OCI-LY3 (cell line): ENCODE results near the gene GPR15LG.
"Not testable (repeated sequence)": the region's sequence is repeated elsewhere in the genome, so short reads cannot be mapped to it uniquely, and the experiment has no call there.

Experiments
- H2AFZ ChIP-seq: fragments of 200-600, 300-600 bp; shearing (Covaris generic); 2 replicates; pipeline ENCODE4 v1.6.0; 2014; ENCODE audit warnings: antibody characterized with exemption, low read depth, low read length
- H3K27ac ChIP-seq: fragments of 200-600, 300-600 bp; sonication (generic); 2 replicates; pipeline ENCODE4 v1.5.1; 2014; ENCODE audit warnings: mild to moderate bottlenecking, low read length, moderate library complexity, mixed read lengths
- H3K27me3 ChIP-seq: fragments of 200-600, 300-600 bp; sonication (generic); 2 replicates; pipeline ENCODE4 v1.6.1; 2014; ENCODE audit warnings: low read depth, low read length, mixed read lengths
- H3K36me3 ChIP-seq: fragments of 200-600, 300-600 bp; sonication (generic); replicated peaks from 2 replicates; pipeline ENCODE3; 2014; ENCODE audit warnings: low read depth, low read length, mixed read lengths
- H3K4me1 ChIP-seq: fragments of 300-600, 200-600 bp; sonication (generic); 2 replicates; pipeline ENCODE4 v1.6.1; 2014; ENCODE audit warnings: low read length, mixed read lengths
- H3K4me2 ChIP-seq: fragments of 200-600, 300-600 bp; sonication (generic); 2 replicates; pipeline ENCODE4 v1.6.1; 2014; ENCODE audit warnings: low read length, mixed read lengths
- H3K4me3 ChIP-seq: fragments of 300-600, 200-600 bp; sonication (generic); 2 replicates; pipeline ENCODE4 v1.5.1; 2014; ENCODE audit warnings: antibody characterized with exemption, mild to moderate bottlenecking, low read length, moderate library complexity
- H3K79me2 ChIP-seq: fragments of 300-600, 200-600 bp; shearing (Covaris generic); 2 replicates; pipeline ENCODE4 v1.6.1; 2014; ENCODE audit warnings: mild to moderate bottlenecking, low read length, mixed read lengths
- H3K9ac ChIP-seq: fragments of 300-600, 200-600 bp; shearing (Covaris generic); 2 replicates; pipeline ENCODE4 v1.6.0; 2014; ENCODE audit warnings: mild to moderate bottlenecking, low read length, moderate library complexity
- H3K9me3 ChIP-seq: fragments of 200-600, 300-600 bp; shearing (Covaris generic); 2 replicates; pipeline ENCODE4 v1.6.1; 2014; ENCODE audit warnings: low read length, mixed read lengths; ENCODE audit not compliant: insufficient read depth
- H4K20me1 ChIP-seq: fragments of 200-600, 300-600 bp; sonication (generic); 2 replicates; pipeline ENCODE4 v1.6.1; 2016; ENCODE audit warnings: low read length, mixed read lengths; ENCODE audit not compliant: insufficient read depth
- CTCF ChIP-seq: fragments of 200-600, 300-600 bp; sonication (generic); IDR thresholded peaks from 2 replicates; pipeline ENCODE4 v1.5.1; 2014; ENCODE audit warnings: antibody characterized with exemption, low read length, low read depth
- EZH2phosphoT487 ChIP-seq: fragments of 200-600 bp; shearing (Covaris generic); IDR thresholded peaks from 2 replicates; pipeline ENCODE4 v1.6.1; 2018; ENCODE audit warnings: antibody characterized with exemption, mixed run types, low read depth

Gene GPR15LG

DNA sequence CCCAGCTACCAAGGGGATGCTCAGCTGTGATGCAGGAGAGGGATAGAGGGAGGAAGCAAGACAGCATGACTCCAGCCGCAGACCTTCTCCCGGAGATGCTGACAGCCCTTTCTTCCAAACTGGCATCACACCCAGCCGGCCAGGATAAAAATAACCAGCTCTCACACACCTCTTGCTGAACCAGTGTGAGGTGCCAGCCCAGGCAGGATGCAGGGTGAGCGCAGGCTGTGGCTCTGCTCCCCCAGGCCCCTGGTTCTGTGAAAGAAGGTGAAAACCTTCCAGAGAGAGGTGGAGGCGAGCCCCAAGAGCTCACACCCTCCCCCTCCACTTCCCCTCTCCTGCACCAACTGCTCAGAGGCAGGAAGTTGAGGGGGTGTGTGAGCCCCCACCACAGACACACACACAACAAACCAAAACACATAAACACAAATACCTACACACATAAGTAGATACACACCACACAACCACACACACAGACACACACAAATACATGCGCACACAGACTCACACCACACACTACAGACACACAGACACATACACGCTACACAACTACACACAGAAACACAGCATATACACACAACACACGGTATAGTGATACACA lies 4.0 kb downstream of the GPR15LG start:
- TF ChIP-seq EZH2phosphoT487 (no peak), CTCF (no peak)

GRCh38 chr10:84178160-84178609 lies 4.6 kb downstream of the GPR15LG start:
- Histone ChIP-seq H4K20me1 (no peaks in the 10 kb centered on the region), H3K27ac (peak overlapping the region; percentile 26; the same call in 1 of the 2 replicates), H3K4me1 (peaks cover 35% of the 10 kb centered on the region), H3K9me3 (no peaks in the 10 kb centered on the region), H3K9ac (peak overlapping the region; percentile 28; the same call in 1 of the 2 replicates), H3K4me2 (peak overlapping the region; percentile 23), H2AFZ (no peak overlapping the region), H3K36me3 (no peaks in the 10 kb centered on the region), H3K27me3 (no peaks in the 10 kb centered on the region), H3K79me2 (peaks cover 3% of the 10 kb centered on the region; the same call in 1 of the 2 replicates), H3K4me3 (no peak overlapping the region)
- no peak for TF ChIP-seq EZH2phosphoT487
- no peak for TF ChIP-seq CTCF

More for the DNA sequence above, 4.0 kb downstream of the GPR15LG start:
- Histone ChIP-seq H3K9me3 (no peaks in the 10 kb centered on the region), H3K4me1 (peaks cover 40% of the 10 kb centered on the region), H3K27me3 (no peaks in the 10 kb centered on the region), H4K20me1 (no peaks in the 10 kb centered on the region), H3K4me3 (no peak overlapping the region), H3K79me2 (peaks cover 8% of the 10 kb centered on the region), H3K9ac (peak overlapping the region; percentile 28; the same call in 1 of the 2 replicates), H3K36me3 (no peaks in the 10 kb centered on the region), H2AFZ (peak overlapping the region; percentile 54; the same call in 1 of the 2 replicates), H3K4me2 (peak overlapping the region; percentile 23), H3K27ac (peak overlapping the region; percentile 26)

GRCh38 chr10:84179059-84179710 lies 5.6 kb downstream of the GPR15LG start:
- peak overlapping the region; percentile 74 for H3K4me2 ChIP-seq
- no peaks in the 10 kb centered on the region for H4K20me1 ChIP-seq
- H3K36me3 ChIP-seq = no peaks in the 10 kb centered on the region
- TF ChIP-seq EZH2phosphoT487 (no peak), CTCF (no peak)
- no peak overlapping the region for H3K9ac ChIP-seq
- peaks cover 25% of the 10 kb centered on the region for H3K4me1 ChIP-seq
- H3K27me3 ChIP-seq = no peaks in the 10 kb centered on the region
- H3K4me3 ChIP-seq = peak overlapping the region; percentile 35; the same call in 1 of the 2 replicates
- H3K27ac ChIP-seq = no peak overlapping the region
- no peaks in the 10 kb centered on the region for H3K9me3 ChIP-seq
- no peaks in the 10 kb centered on the region for H3K79me2 ChIP-seq
- peak overlapping the region; percentile 54; the same call in 1 of the 2 replicates for H2AFZ ChIP-seq

- H3K9me3 ChIP-seq, H2AFZ ChIP-seq, H4K20me1 ChIP-seq, H3K27ac ChIP-seq, H3K9ac ChIP-seq, H3K79me2 ChIP-seq, H3K36me3 ChIP-seq, H3K4me2 ChIP-seq, H3K27me3 ChIP-seq, H3K4me3 ChIP-seq: not testable (repeated sequence)
- peaks cover 25% of the 10 kb centered on the region for H3K4me1 ChIP-seq
These were observed 6.8 kb downstream of the GPR15LG start for GRCh38 chr10:84180386-84180785.
